MM.1S (cell line): ENCODE measurements around the gene MAGOHB.

Source experiments
- CTCF ChIP-seq: fragments of 300-600 bp; sonication (generic); IDR thresholded peaks from 2 replicates; pipeline ENCODE4 v1.5.1; 2016; ENCODE audit warnings: antibody characterized with exemption, low read length, mixed read lengths
- EZH2phosphoT487 ChIP-seq: fragments of 300-600 bp; sonication (generic); IDR thresholded peaks from 2 replicates; pipeline ENCODE4 v1.6.1; 2018; ENCODE audit warnings: antibody characterized with exemption, low read length

- TF ChIP-seq CTCF (no peak), EZH2phosphoT487 (no peak)
These were observed 9.7 kb upstream of the MAGOHB start for GRCh38 chr12:10623131-10623530.
